ENCODE data around the gene PARN.

The PARN gene

DNA sequence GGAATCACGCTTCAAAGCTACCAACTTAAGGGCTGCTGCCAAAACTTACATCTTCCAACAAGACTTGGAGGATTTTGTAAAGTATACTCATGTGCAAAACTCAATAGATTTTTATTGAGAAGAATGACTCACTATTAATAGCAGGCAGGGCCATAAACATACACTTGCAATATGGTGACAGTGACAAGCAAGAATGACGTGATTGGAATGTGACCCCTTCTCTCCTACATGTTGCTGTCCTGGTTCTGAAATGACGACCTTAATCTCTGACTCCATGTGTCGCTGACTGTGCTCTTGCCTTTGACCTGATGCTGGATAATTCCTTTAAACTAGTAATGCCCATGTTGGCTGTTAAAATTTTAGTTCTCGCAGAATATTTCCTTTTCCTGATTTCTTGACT, 174.5 kb downstream of the PARN start:
- TF ChIP-seq ZNF8 (CRISPR knock-in tag; IDR thresholded peaks at IDR 0.05) = no peak
- TF ChIP-seq TOX (CRISPR knock-in tag; IDR thresholded peaks at IDR 0.05; ENCODE audit: borderline replicate concordance) = no peak
- no peak for TF ChIP-seq ZFP30 (CRISPR knock-in tag; IDR thresholded peaks at IDR 0.05)
- no peak for TF ChIP-seq OSR1 (CRISPR knock-in tag; IDR thresholded peaks at IDR 0.05)
- TF ChIP-seq TCF4 (CRISPR knock-in tag; IDR thresholded peaks at IDR 0.05; ENCODE audit: borderline replicate concordance) = no peak
- no peak; the same call in 2 of the 3 replicates for ATAC-seq

- ATAC-seq = peak; percentile 25; the same call in 1 of the 3 replicates
Observed at GRCh38 chr16:14454391-14454790, 175.7 kb downstream of the PARN start.

DNA sequence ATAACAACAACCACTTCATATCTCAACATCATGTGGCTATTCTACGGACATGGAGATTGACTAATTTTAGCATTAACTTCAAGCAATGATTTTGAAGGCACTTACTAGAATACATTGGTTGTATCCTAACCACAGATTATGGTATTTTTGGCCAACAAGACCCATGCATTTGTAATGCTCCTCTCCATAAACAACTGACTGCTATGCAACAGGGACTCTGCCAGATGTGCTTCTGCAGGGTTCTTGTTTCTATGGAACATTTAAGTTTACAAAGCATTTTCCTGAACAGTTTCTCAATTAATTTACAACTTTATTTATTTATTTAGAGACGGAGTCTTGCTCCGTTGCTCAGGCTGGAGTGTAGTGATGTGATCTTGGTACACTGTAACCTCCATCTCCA, 178.0 kb downstream of the PARN start:
- no peak for ATAC-seq
- TF ChIP-seq ZNF70 (CRISPR knock-in tag; IDR thresholded peaks at IDR 0.05) (no peak), CSDC2 (CRISPR knock-in tag; IDR thresholded peaks at IDR 0.05) (no peak), ESRRG (CRISPR knock-in tag; IDR thresholded peaks at IDR 0.05) (no peak), ZC3H10 (CRISPR knock-in tag; IDR thresholded peaks at IDR 0.05) (no peak), ZNF8 (CRISPR knock-in tag; IDR thresholded peaks at IDR 0.05) (no peak), SNAI2 (CRISPR knock-in tag; IDR thresholded peaks at IDR 0.05) (no peak), OSR1 (CRISPR knock-in tag; IDR thresholded peaks at IDR 0.05) (no peak), ZFP30 (CRISPR knock-in tag; IDR thresholded peaks at IDR 0.05) (no peak), BACH2 (CRISPR knock-in tag; IDR thresholded peaks at IDR 0.05; ENCODE audit: borderline replicate concordance) (no peak), ZNF565 (CRISPR knock-in tag; conservative IDR thresholded peaks at IDR 0.05; ENCODE audit: low read depth) (no peak), TOX (CRISPR knock-in tag; IDR thresholded peaks at IDR 0.05; ENCODE audit: borderline replicate concordance) (no peak)
- TF ChIP-seq, protein P1, sequence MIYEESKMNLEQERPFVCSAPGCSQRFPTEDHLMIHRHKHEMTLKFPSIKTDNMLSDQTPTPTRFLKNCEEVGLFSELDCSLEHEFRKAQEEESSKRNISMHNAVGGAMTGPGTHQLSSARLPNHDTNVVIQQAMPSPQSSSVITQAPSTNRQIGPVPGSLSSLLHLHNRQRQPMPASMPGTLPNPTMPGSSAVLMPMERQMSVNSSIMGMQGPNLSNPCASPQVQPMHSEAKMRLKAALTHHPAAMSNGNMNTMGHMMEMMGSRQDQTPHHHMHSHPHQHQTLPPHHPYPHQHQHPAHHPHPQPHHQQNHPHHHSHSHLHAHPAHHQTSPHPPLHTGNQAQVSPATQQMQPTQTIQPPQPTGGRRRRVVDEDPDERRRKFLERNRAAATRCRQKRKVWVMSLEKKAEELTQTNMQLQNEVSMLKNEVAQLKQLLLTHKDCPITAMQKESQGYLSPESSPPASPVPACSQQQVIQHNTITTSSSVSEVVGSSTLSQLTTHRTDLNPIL (CRISPR knock-in tag; IDR thresholded peaks at IDR 0.05; ENCODE audit: low read depth) = no peak
- TF ChIP-seq, protein P2, sequence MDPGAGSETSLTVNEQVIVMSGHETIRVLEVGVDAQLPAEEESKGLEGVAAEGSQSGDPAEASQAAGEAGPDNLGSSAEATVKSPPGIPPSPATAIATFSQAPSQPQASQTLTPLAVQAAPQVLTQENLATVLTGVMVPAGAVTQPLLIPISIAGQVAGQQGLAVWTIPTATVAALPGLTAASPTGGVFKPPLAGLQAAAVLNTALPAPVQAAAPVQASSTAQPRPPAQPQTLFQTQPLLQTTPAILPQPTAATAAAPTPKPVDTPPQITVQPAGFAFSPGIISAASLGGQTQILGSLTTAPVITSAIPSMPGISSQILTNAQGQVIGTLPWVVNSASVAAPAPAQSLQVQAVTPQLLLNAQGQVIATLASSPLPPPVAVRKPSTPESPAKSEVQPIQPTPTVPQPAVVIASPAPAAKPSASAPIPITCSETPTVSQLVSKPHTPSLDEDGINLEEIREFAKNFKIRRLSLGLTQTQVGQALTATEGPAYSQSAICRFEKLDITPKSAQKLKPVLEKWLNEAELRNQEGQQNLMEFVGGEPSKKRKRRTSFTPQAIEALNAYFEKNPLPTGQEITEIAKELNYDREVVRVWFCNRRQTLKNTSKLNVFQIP (CRISPR knock-in tag; IDR thresholded peaks at IDR 0.05; ENCODE audit: borderline replicate concordance, low read depth) = no peak

More at GRCh38 chr16:14454391-14454790, 175.7 kb downstream of the PARN start:
- TF ChIP-seq ZFP30 (CRISPR knock-in tag; IDR thresholded peaks at IDR 0.05) = no peak
- no peak for TF ChIP-seq ARNTL (CRISPR knock-in tag; IDR thresholded peaks at IDR 0.05; ENCODE audit: borderline replicate concordance, low read depth)
- no peak for TF ChIP-seq ISL1 (CRISPR knock-in tag; IDR thresholded peaks at IDR 0.05)
- TF ChIP-seq ESRRG (CRISPR knock-in tag; IDR thresholded peaks at IDR 0.05) = no peak
- TF ChIP-seq, protein P1 (CRISPR knock-in tag; IDR thresholded peaks at IDR 0.05; ENCODE audit: low read depth) = no peak
- no peak for TF ChIP-seq ZNF565 (CRISPR knock-in tag; conservative IDR thresholded peaks at IDR 0.05; ENCODE audit: low read depth)
- no peak for TF ChIP-seq RARB (CRISPR knock-in tag; IDR thresholded peaks at IDR 0.05)
- TF ChIP-seq TCF4 (CRISPR knock-in tag; IDR thresholded peaks at IDR 0.05; ENCODE audit: borderline replicate concordance) = no peak
- TF ChIP-seq SNAI2 (CRISPR knock-in tag; IDR thresholded peaks at IDR 0.05) = no peak
- TF ChIP-seq ZC3H10 (CRISPR knock-in tag; IDR thresholded peaks at IDR 0.05) = no peak
- no peak for TF ChIP-seq ZNF70 (CRISPR knock-in tag; IDR thresholded peaks at IDR 0.05)
- no peak for TF ChIP-seq PPARA (CRISPR knock-in tag; IDR thresholded peaks at IDR 0.05; ENCODE audit: borderline replicate concordance)
- no peak for TF ChIP-seq TOX (CRISPR knock-in tag; IDR thresholded peaks at IDR 0.05; ENCODE audit: borderline replicate concordance)
- TF ChIP-seq, protein P3, sequence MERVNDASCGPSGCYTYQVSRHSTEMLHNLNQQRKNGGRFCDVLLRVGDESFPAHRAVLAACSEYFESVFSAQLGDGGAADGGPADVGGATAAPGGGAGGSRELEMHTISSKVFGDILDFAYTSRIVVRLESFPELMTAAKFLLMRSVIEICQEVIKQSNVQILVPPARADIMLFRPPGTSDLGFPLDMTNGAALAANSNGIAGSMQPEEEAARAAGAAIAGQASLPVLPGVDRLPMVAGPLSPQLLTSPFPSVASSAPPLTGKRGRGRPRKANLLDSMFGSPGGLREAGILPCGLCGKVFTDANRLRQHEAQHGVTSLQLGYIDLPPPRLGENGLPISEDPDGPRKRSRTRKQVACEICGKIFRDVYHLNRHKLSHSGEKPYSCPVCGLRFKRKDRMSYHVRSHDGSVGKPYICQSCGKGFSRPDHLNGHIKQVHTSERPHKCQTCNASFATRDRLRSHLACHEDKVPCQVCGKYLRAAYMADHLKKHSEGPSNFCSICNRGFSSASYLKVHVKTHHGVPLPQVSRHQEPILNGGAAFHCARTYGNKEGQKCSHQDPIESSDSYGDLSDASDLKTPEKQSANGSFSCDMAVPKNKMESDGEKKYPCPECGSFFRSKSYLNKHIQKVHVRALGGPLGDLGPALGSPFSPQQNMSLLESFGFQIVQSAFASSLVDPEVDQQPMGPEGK (CRISPR knock-in tag; IDR thresholded peaks at IDR 0.05; ENCODE audit: borderline replicate concordance) = no peak
- no peak for TF ChIP-seq TSHZ2 (CRISPR knock-in tag; IDR thresholded peaks at IDR 0.05)
- no peak for TF ChIP-seq GLIS3 (CRISPR knock-in tag; IDR thresholded peaks at IDR 0.05)
- TF ChIP-seq CSDC2 (CRISPR knock-in tag; IDR thresholded peaks at IDR 0.05) = no peak
- TF ChIP-seq OSR1 (CRISPR knock-in tag; IDR thresholded peaks at IDR 0.05) = no peak

Data from SK-N-SH treated with all-trans-retinoic acid at 6 μM for 48 hours (cell line).